ENCODE data around the gene OR6K3.

- TF ChIP-seq CTCF (IDR thresholded peaks at IDR 0.05) (no peak), POLR2AphosphoS5 (IDR thresholded peaks at IDR 0.05) (no peak)
Observed at GRCh38 chr1:158675563-158676323, 44.8 kb downstream of the OR6K3 start.
